HepG2 (cell line): ENCODE measurements around the gene PLXNB2. TPM values are rescaled to one million over a fixed set of nuclear protein-coding genes. Genes with fewer than 3 reads are reported as not detected.

ENCODE experiments used
- AGO2 ChIP-seq: fragments of 200-400 bp; formaldehyde crosslinking; optimal IDR thresholded peaks from 2 replicates; pipeline ENCODE3; 2017; ENCODE audit warnings: mild to moderate bottlenecking, low read depth, low read length, moderate library complexity
- ATF7 ChIP-seq, 2 experiments: fragments of 450-650 bp in 1 of 2; sonication (generic) in 1 of 2; formaldehyde crosslinking in 1 of 2; IDR thresholded peaks; 2 replicates each; pipeline versions ENCODE4 v1.4.0 to v1.6.1; 2016 to 2020; ENCODE audit warnings: antibody characterized with exemption in 1 of 2, mild to moderate bottlenecking in 1 of 2, missing genetic modification reagents in 1 of 2
- DRAP1 ChIP-seq: IDR thresholded peaks from 2 replicates; pipeline ENCODE4 v1.6.1; 2016; ENCODE audit warnings: missing genetic modification reagents, missing compliant biosample characterization
- EHMT2 ChIP-seq: fragments of 200-600 bp; sonication (generic); IDR thresholded peaks from 2 replicates; pipeline ENCODE4 v1.7.0; 2017; ENCODE audit warnings: antibody characterized with exemption, low read depth, low read length, borderline replicate concordance
- ISL2 ChIP-seq: sonication (generic); formaldehyde crosslinking; IDR thresholded peaks from 2 replicates; pipeline ENCODE4 v1.5.0; 2020; ENCODE audit warnings: missing genetic modification reagents
- KDM3A ChIP-seq: IDR thresholded peaks from 2 replicates; pipeline ENCODE4 v1.6.1; 2018; ENCODE audit warnings: low read depth, missing compliant biosample characterization
- KMT2A ChIP-seq: sonication (generic); formaldehyde crosslinking; IDR thresholded peaks from 2 replicates; pipeline ENCODE4 v1.4.0; 2020; ENCODE audit warnings: missing genetic modification reagents
- NCOA1 ChIP-seq: sonication (generic); formaldehyde crosslinking; IDR thresholded peaks from 2 replicates; pipeline ENCODE4 v1.9.0; 2021; ENCODE audit warnings: missing genetic modification reagents
- NKX3-1 ChIP-seq: sonication (generic); formaldehyde crosslinking; IDR thresholded peaks from 2 replicates; pipeline ENCODE4 v1.5.0; 2020; ENCODE audit warnings: missing genetic modification reagents
- NR0B2 ChIP-seq: sonication (generic); formaldehyde crosslinking; IDR thresholded peaks from 2 replicates; pipeline ENCODE4 v1.4.0; 2020; ENCODE audit warnings: mild to moderate bottlenecking, missing genetic modification reagents
- NR1H2 ChIP-seq: sonication (generic); formaldehyde crosslinking; IDR thresholded peaks from 2 replicates; pipeline ENCODE4 v1.8.1; 2022; ENCODE audit warnings: low read depth, missing genetic modification reagents, borderline replicate concordance
- POLR2AphosphoS5 ChIP-seq: IDR thresholded peaks from 2 replicates; pipeline ENCODE4 v1.6.1; 2012; ENCODE audit warnings: low read depth, low read length
- RNF2 ChIP-seq: fragments of 450-650 bp; conservative IDR thresholded peaks from 2 replicates; pipeline ENCODE4 v1.6.1; 2016; ENCODE audit warnings: low read depth
- TSC22D2 ChIP-seq: sonication (generic); formaldehyde crosslinking; IDR thresholded peaks from 2 replicates; pipeline ENCODE4 v1.5.1; 2020; ENCODE audit warnings: missing genetic modification reagents, mild to moderate bottlenecking, borderline replicate concordance
- USF2 ChIP-seq, 2 experiments: sonication (generic) in 1 of 2; formaldehyde crosslinking in 1 of 2; IDR thresholded peaks; 2 replicates each; pipeline versions ENCODE4 v1.5.1 to v1.6.1; 2011 to 2020; ENCODE audit warnings: borderline replicate concordance in 1 of 2, low read depth in 1 of 2, low read length in 1 of 2, mild to moderate bottlenecking in 1 of 2, missing genetic modification reagents in 1 of 2, moderate library complexity in 1 of 2
- ZBTB7B ChIP-seq: sonication (generic); formaldehyde crosslinking; IDR thresholded peaks from 2 replicates; pipeline ENCODE4 v1.4.0; 2020; ENCODE audit warnings: missing genetic modification reagents
- ZC3H4 ChIP-seq: sonication (generic); formaldehyde crosslinking; IDR thresholded peaks from 2 replicates; pipeline ENCODE4 v1.4.0; 2020; ENCODE audit warnings: missing genetic modification reagents, borderline replicate concordance
- ZNF512 ChIP-seq: sonication (generic); formaldehyde crosslinking; IDR thresholded peaks from 2 replicates; pipeline ENCODE4 v1.4.0; 2020; ENCODE audit warnings: mild to moderate bottlenecking, missing genetic modification reagents
- ZNF619 ChIP-seq: sonication (generic); formaldehyde crosslinking; IDR thresholded peaks from 2 replicates; pipeline ENCODE4 v1.4.0; 2020; ENCODE audit warnings: mild to moderate bottlenecking, missing genetic modification reagents
- ZSCAN31 ChIP-seq: sonication (generic); formaldehyde crosslinking; IDR thresholded peaks from 2 replicates; pipeline ENCODE4 v1.5.0; 2020; ENCODE audit warnings: low read depth, mild to moderate bottlenecking, missing genetic modification reagents
- polyA plus RNA-seq, 8 experiments: library from polyadenylated mRNA; depleted of rRNA in 3 of 8; stranded (reverse) in 7 of 8; unstranded in 1 of 8; fragments of >200 nt; fragmentation: Illumina TruSeq in 4 of 8; extraction: Trizol in 4 of 8; gene quantifications; 2 replicates each; pipeline versions ENCODE4 v1.2.1 to v1.2.3, GENCODE V29; 2011 to 2016; ENCODE audit warnings: low read depth in 4 of 8, missing spikeins in 1 of 8, mixed read lengths in 1 of 8; ENCODE audit not compliant: insufficient read depth in 1 of 8
- total RNA-seq, 5 experiments: library from RNA; depleted of rRNA; stranded (reverse); fragments of >200 nt; fragmentation: Illumina TruSeq; extraction: Trizol; gene quantifications; 2 replicates each; pipeline ENCODE4 v1.2.3, GENCODE V29; 2016; ENCODE audit warnings: low read depth in 1 of 5
- TF ChIP-seq, protein P1 (sequence below): sonication (generic); formaldehyde crosslinking; IDR thresholded peaks from 2 replicates; pipeline ENCODE4 v1.4.0; 2020; ENCODE audit warnings: missing genetic modification reagents
- TF ChIP-seq, protein P2 (sequence below): IDR thresholded peaks from 2 replicates; pipeline ENCODE4 v1.6.1; 2016; ENCODE audit warnings: low read depth

The PLXNB2 gene
- total and polyA plus RNA-seq, 2 of the 13 experiments (the other 11 are each of a cell fraction or from before 2014, with no cell fraction given): 32.6 to 68.9 TPM

GRCh38 chr22:50341977-50342650, 34.7 kb upstream of the PLXNB2 start (continued):
- TF ChIP-seq NR1H2 (CRISPR knock-in tag) (no peak), ATF7 (IDR thresholded peaks at IDR 0.05) (no peak), ATF7 (CRISPR knock-in tag; IDR thresholded peaks at IDR 0.05) (no peak), KMT2A (CRISPR knock-in tag) (peak; percentile 61; the same call in 1 of the 2 replicates), DRAP1 (CRISPR knock-in tag) (0 out of 2 replicates have a peak, but pooled peaks have one; percentile 12), ZSCAN31 (peak; percentile 69; the same call in 1 of the 2 replicates), ISL2 (CRISPR knock-in tag) (no peak), TSC22D2 (CRISPR knock-in tag) (no peak), ZC3H4 (no peak), NR0B2 (no peak), ZNF619 (CRISPR knock-in tag) (no peak), POLR2AphosphoS5 (no peak), ZNF512 (CRISPR knock-in tag) (no peak), AGO2 (no peak), ZBTB7B (peak; percentile 45; the same call in 1 of the 2 replicates), USF2 (IDR thresholded peaks at IDR 0.05; ENCODE audit: low read depth, low read length) (no peak), USF2 (CRISPR knock-in tag; IDR thresholded peaks at IDR 0.05; ENCODE audit: borderline replicate concordance) (no peak), RNF2 (no peak), NKX3-1 (CRISPR knock-in tag) (no peak), KDM3A (CRISPR knock-in tag) (peak; percentile 48; the same call in 1 of the 2 replicates), NCOA1 (no peak), EHMT2 (no peak)
- TF ChIP-seq, protein P1, sequence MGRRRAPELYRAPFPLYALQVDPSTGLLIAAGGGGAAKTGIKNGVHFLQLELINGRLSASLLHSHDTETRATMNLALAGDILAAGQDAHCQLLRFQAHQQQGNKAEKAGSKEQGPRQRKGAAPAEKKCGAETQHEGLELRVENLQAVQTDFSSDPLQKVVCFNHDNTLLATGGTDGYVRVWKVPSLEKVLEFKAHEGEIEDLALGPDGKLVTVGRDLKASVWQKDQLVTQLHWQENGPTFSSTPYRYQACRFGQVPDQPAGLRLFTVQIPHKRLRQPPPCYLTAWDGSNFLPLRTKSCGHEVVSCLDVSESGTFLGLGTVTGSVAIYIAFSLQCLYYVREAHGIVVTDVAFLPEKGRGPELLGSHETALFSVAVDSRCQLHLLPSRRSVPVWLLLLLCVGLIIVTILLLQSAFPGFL (CRISPR knock-in tag): no peak
- TF ChIP-seq, protein P2, sequence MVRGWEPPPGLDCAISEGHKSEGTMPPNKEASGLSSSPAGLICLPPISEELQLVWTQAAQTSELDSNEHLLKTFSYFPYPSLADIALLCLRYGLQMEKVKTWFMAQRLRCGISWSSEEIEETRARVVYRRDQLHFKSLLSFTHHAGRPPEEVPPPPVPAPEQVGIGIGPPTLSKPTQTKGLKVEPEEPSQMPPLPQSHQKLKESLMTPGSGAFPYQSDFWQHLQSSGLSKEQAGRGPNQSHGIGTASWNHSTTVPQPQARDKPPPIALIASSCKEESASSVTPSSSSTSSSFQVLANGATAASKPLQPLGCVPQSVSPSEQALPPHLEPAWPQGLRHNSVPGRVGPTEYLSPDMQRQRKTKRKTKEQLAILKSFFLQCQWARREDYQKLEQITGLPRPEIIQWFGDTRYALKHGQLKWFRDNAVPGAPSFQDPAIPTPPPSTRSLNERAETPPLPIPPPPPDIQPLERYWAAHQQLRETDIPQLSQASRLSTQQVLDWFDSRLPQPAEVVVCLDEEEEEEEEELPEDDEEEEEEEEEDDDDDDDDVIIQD (CRISPR knock-in tag): no peak
